Esophagus (tissue), 2 donors: Measurements from ENCODE around the gene SLITRK6. TPM values are rescaled to one million over a fixed set of nuclear protein-coding genes. Genes with fewer than 3 reads are reported as not detected.
"Not testable (repeated sequence)": the region's sequence is repeated elsewhere in the genome, so short reads cannot be mapped to it uniquely, and the experiment has no call there.

Experiments used
- H3K27ac ChIP-seq, 2 donors: one replicate each; pipeline ENCODE4 v1.5.1; 2013; ENCODE audit warnings: low read depth in 2 of 2, mild to moderate bottlenecking in 2 of 2, inconsistent platforms in 1 of 2, low read length in 1 of 2, moderate library complexity in 1 of 2
- H3K27me3 ChIP-seq, 2 donors: one replicate each; pipeline ENCODE4 v1.6.1; 2013; ENCODE audit warnings: low read length in 2 of 2, control low read depth in 1 of 2, mild to moderate bottlenecking in 1 of 2; ENCODE audit not compliant: insufficient read depth in 2 of 2, control insufficient read depth in 1 of 2
- H3K36me3 ChIP-seq, 2 donors: one replicate each; pipeline ENCODE4 v1.6.1; 2013; ENCODE audit warnings: low read length in 1 of 2; ENCODE audit not compliant: control insufficient read depth in 2 of 2, insufficient read depth in 2 of 2
- H3K4me1 ChIP-seq, 2 donors: one replicate each; pipeline ENCODE4 v1.6.1; 2013; ENCODE audit warnings: low read length in 1 of 2; ENCODE audit not compliant: control insufficient read depth in 2 of 2, insufficient read depth in 2 of 2
- H3K4me3 ChIP-seq, 2 donors: one replicate each; pipeline ENCODE4 v1.5.1; 2013; ENCODE audit warnings: low read length in 2 of 2, mild to moderate bottlenecking in 2 of 2, low read depth in 1 of 2, moderate library complexity in 1 of 2
- H3K9me3 ChIP-seq, 2 donors: one replicate each; pipeline ENCODE4 v1.6.1; 2013; ENCODE audit warnings: mild to moderate bottlenecking in 2 of 2, low read depth in 1 of 2, low read length in 1 of 2, moderate library complexity in 1 of 2; ENCODE audit not compliant: control insufficient read depth in 2 of 2, insufficient read depth in 1 of 2
- WGBS, 2 donors: extraction: QIAGEN DNeasy Blood & Tissue Kit; methylation state at CpG; one replicate each; pipeline ENCODE4 v1.1.7; 2013; 5-methylcytosine and 5-hydroxymethylcytosine counted together
- polyA plus RNA-seq, 2 donors: library from polyadenylated mRNA; stranded (reverse); fragments of 200-250 nt; gene quantifications; one replicate each; pipeline ENCODE4 v1.2.3, GENCODE V29; 2013
- donor health status: healthy with polysubstance abuse.
- donor health status: Bipolar disorder and iron deficiency.

SLITRK6 gene
- polyA plus RNA-seq, 2 donors = 1.1 to 2.0 TPM

DNA sequence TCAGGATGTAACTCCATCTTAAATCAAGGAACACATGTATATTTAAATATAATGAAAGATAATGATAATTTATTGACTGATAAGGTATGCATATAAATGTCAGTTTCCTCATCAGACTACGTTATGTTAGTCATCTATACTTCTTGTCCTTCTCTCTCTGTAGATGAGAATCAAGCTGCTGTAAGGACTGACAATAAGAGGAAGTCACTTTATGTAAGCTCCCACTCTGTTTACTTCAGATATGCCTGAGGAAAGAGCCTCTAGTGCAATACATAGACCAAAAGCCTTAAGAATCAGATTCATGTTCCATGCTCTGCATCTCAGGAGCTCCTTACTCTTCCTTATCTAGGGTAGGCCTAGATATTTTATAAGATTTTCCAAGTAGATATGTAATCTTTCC, 9.6 kb upstream of the SLITRK6 start:
- no peaks in the 10 kb centered on the region for H3K27me3 ChIP-seq
- no peaks in the 10 kb centered on the region for H3K4me1 ChIP-seq
- whole genome bisulfite sequencing, 2 donors = 59 to 60% methylated on average over 1 of the region's 1 CpG
- no peaks in the 10 kb centered on the region for H3K36me3 ChIP-seq
- H3K4me3 ChIP-seq = no peak overlapping the region
- no peaks in the 10 kb centered on the region for H3K9me3 ChIP-seq
- H3K27ac ChIP-seq = no peak overlapping the region

DNA sequence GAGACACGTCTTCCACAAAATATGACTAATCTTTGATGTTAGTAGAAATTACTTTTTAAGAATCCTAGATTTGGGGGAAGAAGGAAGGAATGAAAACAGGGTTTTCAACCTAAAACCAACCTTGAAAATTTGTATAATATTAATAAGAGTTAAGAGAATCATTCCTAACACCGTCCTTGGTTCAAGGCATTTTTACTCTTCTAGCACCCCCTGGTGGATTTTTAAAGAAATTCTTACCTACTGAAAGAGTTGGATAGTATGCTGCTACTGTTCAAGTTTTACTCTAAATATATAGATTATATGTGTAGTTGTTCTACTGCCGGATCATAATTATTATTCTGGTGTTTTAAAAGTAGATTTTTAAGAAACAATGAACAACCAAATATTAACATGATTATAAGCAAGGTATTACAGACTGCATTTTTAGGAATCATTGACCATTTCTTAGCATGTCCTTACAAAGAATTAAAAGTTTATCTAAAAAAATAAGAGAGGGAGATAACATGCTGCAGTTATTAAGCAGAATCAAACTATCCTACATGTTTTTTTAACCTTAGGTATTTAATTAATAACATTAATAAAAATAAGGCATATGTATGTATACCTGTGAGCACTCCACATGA, 7.4 kb upstream of the SLITRK6 start:
- Histone ChIP-seq H3K4me3 (no peak overlapping the region), H3K4me1 (no peaks in the 10 kb centered on the region), H3K27me3 (no peaks in the 10 kb centered on the region), H3K27ac (no peak overlapping the region), H3K9me3 (no peaks in the 10 kb centered on the region), H3K36me3 (no peaks in the 10 kb centered on the region)
- 7 to 12% methylated on average over 3 of the region's 3 CpGs for WGBS, 2 donors

DNA sequence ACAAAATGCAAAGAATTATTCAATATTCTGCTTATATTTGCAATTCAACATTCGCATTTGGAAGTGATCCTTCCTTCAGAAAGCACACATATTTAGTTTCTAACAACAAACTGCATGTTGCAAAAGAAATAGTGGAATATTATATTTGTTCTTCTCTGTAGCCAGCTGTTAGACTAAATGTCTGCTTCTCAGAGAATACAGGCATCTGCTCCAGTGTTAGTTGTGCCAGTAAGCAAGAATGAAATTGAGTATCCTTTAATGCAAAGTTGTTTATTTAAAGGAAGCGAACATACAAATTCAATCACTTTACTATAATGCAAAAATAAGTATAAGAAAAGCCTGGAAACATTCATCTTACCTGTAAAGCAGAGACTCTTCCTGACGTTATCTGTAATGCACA, 663 bp downstream of the SLITRK6 start:
- WGBS, 2 donors = 40% methylated on average over 3 of the region's 3 CpGs
- no peaks in the 10 kb centered on the region for H3K4me1 ChIP-seq
- H3K27me3 ChIP-seq = no peaks in the 10 kb centered on the region
- H3K4me3 ChIP-seq = peak overlapping the region in 1 of 2 donors; percentile 53
- no peak overlapping the region for H3K27ac ChIP-seq
- no peaks in the 10 kb centered on the region for H3K36me3 ChIP-seq
- no peaks in the 10 kb centered on the region for H3K9me3 ChIP-seq

DNA sequence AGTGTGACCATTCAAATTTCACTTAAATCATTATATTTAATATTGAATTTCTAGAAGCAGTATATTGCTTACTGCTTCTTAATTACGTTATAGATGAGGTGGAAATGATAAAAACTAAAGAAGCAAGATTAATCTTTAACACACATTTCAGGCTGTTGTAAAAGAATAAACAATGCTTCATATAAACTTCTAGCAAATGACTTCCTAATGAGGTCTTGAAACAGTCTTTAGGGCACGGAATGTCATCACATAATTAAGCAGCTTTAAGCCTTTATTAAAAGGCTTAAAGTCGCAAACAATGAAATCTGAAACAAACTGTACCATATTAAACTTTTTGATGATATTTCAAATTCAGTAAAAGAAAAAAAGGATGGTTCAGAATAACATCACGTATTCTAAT, 1.9 kb downstream of the SLITRK6 start:
- Histone ChIP-seq H3K36me3 (no peaks in the 10 kb centered on the region), H3K27me3 (no peaks in the 10 kb centered on the region), H3K9me3 (no peaks in the 10 kb centered on the region), H3K27ac (no peak overlapping the region), H3K4me3 (no peak overlapping the region), H3K4me1 (no peaks in the 10 kb centered on the region)
- WGBS, 2 donors = 45 to 49% methylated on average over 4 of the region's 4 CpGs

DNA sequence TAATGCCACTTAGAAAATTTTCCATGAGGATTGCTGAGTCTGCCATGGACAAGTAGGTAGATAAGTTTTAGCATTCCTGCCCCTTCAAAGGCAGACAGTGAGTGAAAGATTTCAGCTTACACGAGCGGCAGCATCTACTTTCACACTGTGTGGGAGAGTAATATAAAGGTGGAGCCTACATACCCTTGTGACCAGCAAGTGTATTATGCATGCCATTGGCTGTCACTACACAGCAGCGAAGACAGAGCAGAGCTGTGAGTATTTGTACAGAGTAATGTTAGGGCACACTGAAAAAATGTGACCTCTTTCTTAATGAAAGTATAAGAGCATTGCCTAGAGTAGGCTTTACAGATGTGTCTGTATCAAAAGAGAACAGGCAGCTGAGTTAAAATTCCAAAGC, 14.0 kb downstream of the SLITRK6 start:
- H3K4me3 ChIP-seq = no peak overlapping the region
- no peaks in the 10 kb centered on the region for H3K4me1 ChIP-seq
- no peaks in the 10 kb centered on the region for H3K36me3 ChIP-seq
- WGBS, 2 donors = 80 to 85% methylated on average over 3 of the region's 3 CpGs
- no peaks in the 10 kb centered on the region for H3K9me3 ChIP-seq
- no peak overlapping the region for H3K27ac ChIP-seq
- H3K27me3 ChIP-seq = no peaks in the 10 kb centered on the region

DNA sequence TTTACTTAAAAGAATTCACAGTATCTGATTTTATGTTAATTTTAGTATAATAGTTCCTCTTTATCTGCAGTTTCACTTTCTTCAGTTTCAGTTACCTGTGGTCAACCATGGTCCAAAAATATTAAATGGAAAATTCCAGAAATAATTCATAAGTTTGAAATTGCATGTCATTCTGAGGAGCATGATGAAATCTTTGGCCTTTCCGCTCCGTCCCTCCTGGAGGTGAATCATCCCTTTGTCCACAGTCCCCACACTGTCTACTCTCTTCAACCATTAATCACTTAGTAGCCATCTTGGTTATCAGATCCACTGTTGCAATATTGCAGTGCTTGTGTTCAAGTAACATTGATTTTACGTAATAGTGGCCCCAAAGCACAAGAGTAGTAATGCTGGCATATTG, 26.9 kb downstream of the SLITRK6 start:
- H3K4me3 ChIP-seq = no peak overlapping the region
- H3K27ac ChIP-seq = no peak overlapping the region
- no peaks in the 10 kb centered on the region for H3K9me3 ChIP-seq
- WGBS, 2 donors = 70 to 78% methylated on average over 3 of the region's 3 CpGs
- H3K4me1 ChIP-seq = no peaks in the 10 kb centered on the region
- H3K27me3 ChIP-seq = no peaks in the 10 kb centered on the region
- H3K36me3 ChIP-seq = no peaks in the 10 kb centered on the region

DNA sequence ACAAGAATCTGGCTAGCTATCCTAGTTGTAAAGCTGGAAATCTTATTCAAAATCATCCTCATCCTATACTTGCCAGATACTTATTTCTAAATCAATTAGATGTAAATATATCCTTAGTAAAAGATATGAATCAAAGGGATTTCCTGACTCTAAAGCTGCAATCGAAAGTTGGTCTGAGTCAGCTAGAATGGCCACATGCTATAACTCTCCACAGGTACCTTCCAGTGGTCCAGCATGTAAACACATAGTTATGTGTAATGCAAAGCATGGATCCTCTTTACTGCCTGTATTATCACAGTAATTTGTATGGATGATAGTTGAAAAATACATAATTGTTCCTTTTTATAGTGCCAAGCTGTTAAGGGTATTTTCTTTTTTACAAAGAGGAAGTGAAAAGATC, 27.4 kb downstream of the SLITRK6 start:
- Histone ChIP-seq H3K9me3 (no peaks in the 10 kb centered on the region), H3K4me1 (no peaks in the 10 kb centered on the region), H3K27me3 (no peaks in the 10 kb centered on the region), H3K4me3 (no peak overlapping the region), H3K27ac (no peak overlapping the region), H3K36me3 (no peaks in the 10 kb centered on the region)
- WGBS, 2 donors = 57 to 69% methylated on average over 1 of the region's 1 CpG

DNA sequence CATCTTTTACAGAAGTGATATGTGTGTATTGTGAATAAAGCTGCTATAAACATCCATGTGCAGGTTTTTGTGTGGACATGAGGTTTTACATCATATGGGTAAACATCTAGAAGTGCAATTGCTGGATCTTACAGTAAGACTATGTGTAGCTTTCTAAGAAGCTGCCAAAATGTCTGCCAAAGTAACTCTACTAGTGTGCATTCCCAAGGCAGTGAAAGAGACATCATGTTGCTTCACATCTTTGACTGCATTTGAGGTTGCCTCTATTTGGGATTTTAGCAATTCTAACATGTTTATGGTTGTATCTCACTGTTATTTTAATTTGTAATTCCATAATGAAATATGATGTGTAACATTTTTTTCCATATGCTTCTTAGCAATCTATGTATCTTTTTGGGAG, 30.3 kb downstream of the SLITRK6 start:
- H3K27me3 ChIP-seq = no peaks in the 10 kb centered on the region
- H3K27ac ChIP-seq = no peak overlapping the region
- no peaks in the 10 kb centered on the region for H3K9me3 ChIP-seq
- H3K36me3 ChIP-seq = no peaks in the 10 kb centered on the region
- H3K4me1 ChIP-seq = no peaks in the 10 kb centered on the region
- no peak overlapping the region for H3K4me3 ChIP-seq

DNA sequence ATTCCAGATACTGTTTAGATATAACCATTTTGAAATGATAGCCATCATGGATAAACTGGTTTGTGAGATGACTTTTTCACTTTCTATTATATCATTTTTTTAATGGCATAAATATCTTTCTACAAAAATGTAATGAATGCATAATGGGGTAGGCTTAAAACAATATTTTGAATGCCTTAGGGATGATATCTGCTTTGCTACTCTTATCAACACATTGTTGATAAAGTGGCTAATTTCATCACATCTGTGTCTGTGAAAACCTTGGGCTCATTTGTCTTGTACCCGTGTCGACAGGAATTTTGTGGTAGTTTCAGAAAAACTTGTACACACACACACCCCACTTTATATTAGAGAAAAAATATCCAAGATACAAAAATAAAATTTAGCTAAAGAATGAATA, 44.1 kb downstream of the SLITRK6 start:
- Histone ChIP-seq H3K9me3 (no peaks in the 10 kb centered on the region), H3K36me3 (no peaks in the 10 kb centered on the region), H3K4me3 (no peak overlapping the region), H3K27me3 (no peaks in the 10 kb centered on the region), H3K4me1 (no peaks in the 10 kb centered on the region), H3K27ac (no peak overlapping the region)
- 77 to 86% methylated on average over 2 of the region's 2 CpGs for WGBS, 2 donors

DNA sequence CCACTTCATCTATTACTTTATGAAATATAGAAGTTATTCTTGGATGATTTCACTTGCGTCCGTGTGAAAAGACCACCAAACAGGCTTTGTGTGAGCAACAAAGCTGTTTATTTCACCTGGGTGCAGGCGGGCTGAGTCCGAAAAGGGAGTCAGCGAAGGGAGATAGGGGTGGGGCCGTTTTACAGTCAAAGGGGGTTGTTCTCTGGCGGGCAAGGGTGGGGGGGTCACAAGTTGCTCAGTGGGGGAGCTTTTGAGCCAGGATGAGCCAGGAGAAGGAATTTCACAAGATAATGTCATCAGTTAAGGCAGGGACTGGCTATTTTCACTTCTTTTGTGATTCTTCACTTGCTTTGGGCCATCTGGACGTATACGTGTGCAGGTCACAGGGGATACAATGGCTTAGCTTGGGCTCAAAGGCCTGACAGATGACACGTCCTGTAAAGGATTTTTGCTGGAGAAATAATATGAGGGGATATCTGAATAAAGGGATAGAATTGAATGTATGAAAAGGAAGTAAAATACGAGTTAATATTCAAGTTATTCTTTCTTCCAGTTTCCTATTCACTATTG, 55.9 kb downstream of the SLITRK6 start:
- not testable (repeated sequence) for H3K36me3 ChIP-seq, H3K27me3 ChIP-seq, H3K4me3 ChIP-seq, H3K9me3 ChIP-seq, H3K27ac ChIP-seq, H3K4me1 ChIP-seq
- WGBS, 2 donors = 70 to 75% methylated on average over 11 of the region's 11 CpGs
